Measurements from ENCODE around the gene ACP7. TPM values are rescaled to one million over a fixed set of nuclear protein-coding genes. Genes with fewer than 3 reads are reported as not detected.

ACP7 gene
- total and polyA plus RNA-seq, 2 of the 8 experiments (the other 6 are each of a cell fraction or from before 2014, with no cell fraction given): 0.27 to 0.50 TPM

DNA sequence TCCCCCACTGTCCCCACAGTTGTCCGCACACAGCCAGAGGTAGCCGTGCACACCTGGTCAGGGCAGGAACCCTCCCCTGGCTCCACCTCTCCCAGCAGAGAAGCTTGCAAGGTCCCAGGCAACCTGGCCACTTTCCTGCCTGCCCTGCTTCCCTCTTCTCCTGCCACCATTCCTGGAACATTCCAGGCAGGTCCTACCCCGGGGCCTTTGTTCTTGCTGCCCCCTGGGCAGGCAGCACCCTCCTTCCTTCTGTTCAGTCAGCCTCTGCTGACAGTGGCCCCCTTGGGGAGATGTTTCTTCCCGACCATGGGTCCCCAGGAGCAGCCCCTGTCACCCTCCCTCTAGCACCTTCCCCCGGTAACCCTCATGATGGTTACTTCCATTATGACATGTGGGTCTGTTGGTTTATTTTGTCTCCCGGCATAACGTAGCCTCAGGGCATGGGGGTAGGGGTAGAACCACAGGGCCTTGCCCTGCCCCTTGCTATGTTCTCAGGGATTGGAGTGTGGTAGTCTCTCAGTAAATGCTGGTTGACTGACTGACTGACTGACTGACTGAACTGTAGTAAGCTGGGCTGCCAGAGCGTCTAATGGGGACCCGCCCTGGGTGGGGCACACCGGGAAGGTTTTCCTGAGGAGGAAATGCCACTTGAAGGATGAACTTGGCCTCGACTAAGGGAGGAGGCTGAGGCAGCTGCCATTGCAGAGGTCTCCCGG is 52.2 kb downstream of the ACP7 start:
- Histone ChIP-seq H2BK5ac (ENCODE audit: low read depth, low read length) (peak overlapping the region; percentile 83), H3K4me3 (ENCODE audit: extremely low read depth in 1 of 4, insufficient read depth in 2 of 4, low read depth in 3 of 4, low read length in 4 of 4) (no peak overlapping the region), H3K27ac (ENCODE audit: low read depth, low read length) (no peak overlapping the region), H3K36me3 (ENCODE audit: control insufficient read depth in 2 of 4, insufficient read depth in 4 of 4, low read length in 3 of 4) (no peaks in the 10 kb centered on the region), H2BK120ac (replicated peaks; ENCODE audit: low read depth, low read length) (no peak overlapping the region), H2AK5ac (ENCODE audit: low read depth, low read length) (peak overlapping the region; percentile 90), H3K4me2 (ENCODE audit: insufficient read depth in 1 of 2, low read depth in 2 of 2, low read length in 2 of 2) (peak overlapping the region in 1 of 2 experiments; percentile 20; a peak in 2 of 4 replicates), H2BK15ac (ENCODE audit: low read length) (peak overlapping the region; percentile 95), H3K79me2 (ENCODE audit: control insufficient read depth in 1 of 2, insufficient read depth in 2 of 2, low read length in 2 of 2) (peaks cover 0 to 94% of the 10 kb centered on the region in 2 experiments; a peak in 2 of 4 replicates), H4K5ac (ENCODE audit: insufficient read length, low read depth, low read length) (no peak overlapping the region), H3K9ac (replicated peaks in 1 of 4; ENCODE audit: extremely low read depth in 1 of 4, low read depth in 3 of 4, low read length in 3 of 4) (no peak overlapping the region), H3K56ac (replicated peaks; ENCODE audit: insufficient read length, low read depth, low read length) (no peak overlapping the region), H3K18ac (ENCODE audit: extremely low read depth, low read length) (peak overlapping the region; percentile 60), H3K27me3 (replicated peaks in 1 of 4; ENCODE audit: control insufficient read depth in 3 of 4, extremely low read depth in 1 of 4, insufficient read depth in 3 of 4, low read length in 3 of 4) (no peaks in the 10 kb centered on the region), H4K91ac (replicated peaks; ENCODE audit: insufficient read length, low read length) (peak overlapping the region; percentile 78), H4K20me1 (replicated peaks in 1 of 2; ENCODE audit: control insufficient read depth in 1 of 2, insufficient read depth in 2 of 2, low read length in 2 of 2) (peaks cover 4 to 17% of the 10 kb centered on the region in 2 experiments), H3K14ac (ENCODE audit: insufficient read length) (no peak overlapping the region), H3K4me1 (replicated peaks in 1 of 4; ENCODE audit: control insufficient read depth in 3 of 4, insufficient read depth in 4 of 4, low read length in 3 of 4) (peaks cover 21 to 61% (median 51%) of the 10 kb centered on the region in 4 experiments), H3K4ac (replicated peaks; ENCODE audit: insufficient read length, low read depth, low read length) (peak overlapping the region; percentile 9), H4K8ac (ENCODE audit: extremely low read depth, insufficient read depth, low read length) (no peak overlapping the region), H2AFZ (ENCODE audit: low read length) (no peak overlapping the region), H3K79me1 (ENCODE audit: low read depth, low read length) (peaks cover 36% of the 10 kb centered on the region), H3K23me2 (ENCODE audit: low read depth, low read length) (no peaks in the 10 kb centered on the region; the same call in 1 of the 2 replicates), H3K9me3 (ENCODE audit: insufficient read depth in 2 of 2, low read depth in 1 of 2, low read length in 1 of 2) (no peaks in the 10 kb centered on the region), H2BK20ac (ENCODE audit: low read length) (peak overlapping the region; percentile 90), H3K23ac (ENCODE audit: insufficient read length) (no peak overlapping the region), H2BK12ac (ENCODE audit: low read depth, low read length) (peak overlapping the region; percentile 80; the same call in 1 of the 2 replicates)
- 89% methylated on average over 12 of the region's 12 CpGs; no CpG with 5 or more reads in 1 of the 2 experiments for WGBS, 2 experiments (ENCODE audit: extremely low coverage in 1 of 2, insufficient coverage in 1 of 2, insufficient read length in 1 of 2, insufficient replicate concordance in 2 of 2, low coverage in 1 of 2, low lambda C conversion rate in 2 of 2, missing lambda C conversion rate in 1 of 2)
- FAIRE-seq (no peak), DNase-seq (ENCODE audit: low read depth in 1 of 2, low spot score in 2 of 2) (no peak)
- CTCF ChIA-PET (ENCODE audit: partially characterized antibody): interaction anchor here (0.6 to 2.7 kb wide), 5 partner anchors 10 to 778 kb away, joined by 3 to 8 read pairs (median 3); no protein-coding TSS in a partner anchor
- POLR2A ChIA-PET (ENCODE audit: partially characterized antibody): interaction anchor here (1.1 to 1.6 kb wide), 5 partner anchors 9 to 19 kb away, joined by 3 to 5 read pairs (median 4); partner anchors contain the start of gene PAK4
- TF ChIP-seq POLR2AphosphoS5 (IDR thresholded peaks at IDR 0.05; ENCODE audit: low read depth, low read length) (no peak), POLR2A (IDR thresholded peaks at IDR 0.05; ENCODE audit: control extremely low read depth in 1 of 2, low read depth in 2 of 2, low read length in 2 of 2) (no peak), NANOG (IDR thresholded peaks at IDR 0.05; ENCODE audit: insufficient read depth, low read depth, low read length, poor library complexity, severe bottlenecking) (no peak), GABPA (IDR thresholded peaks at IDR 0.05; ENCODE audit: borderline replicate concordance, insufficient read depth, low read length) (no peak), KDM4A (IDR thresholded peaks at IDR 0.05; ENCODE audit: low read depth, low read length, severe bottlenecking) (no peak), CBX5 (IDR thresholded peaks at IDR 0.05; ENCODE audit: low read depth, low read length) (no peak), CBX8 (IDR thresholded peaks at IDR 0.05; ENCODE audit: borderline replicate concordance, low read depth, low read length) (no peak), SUZ12 (IDR thresholded peaks at IDR 0.05; ENCODE audit: low read length) (no peak), EGR1 (IDR thresholded peaks at IDR 0.05; ENCODE audit: borderline replicate concordance, low read depth, low read length) (no peak), SP4 (IDR thresholded peaks at IDR 0.05; ENCODE audit: low read length) (no peak), GTF2F1 (IDR thresholded peaks at IDR 0.05; ENCODE audit: borderline replicate concordance, low read depth, low read length) (no peak), HDAC2 (IDR thresholded peaks at IDR 0.05; ENCODE audit: borderline replicate concordance in 1 of 2, low read depth in 2 of 2, low read length in 2 of 2) (no peak)
